B cell (primary cell): ENCODE data around the gene CCDC86. TPM values are rescaled to one million over a fixed set of nuclear protein-coding genes. Genes with fewer than 3 reads are reported as not detected.

ENCODE experiments used
- ATAC-seq: fragments of 200-7000 bp; cut with Tn5 transposase; one replicate; pipeline ENCODE4 v1.10.0; 2021; ENCODE audit warnings: low read depth, mild to moderate bottlenecking, moderate number of reproducible peaks, moderate library complexity
- CTCF ChIA-PET: fragments of 350-600 bp; sonication (Branson Sonifier 250); formaldehyde crosslinking; loops from one replicate; lab custom pipeline; 2021; ENCODE audit warnings: antibody characterized with exemption, inconsistent platforms; lab: Charles Lee
- POLR2A ChIA-PET: fragments of 350-600 bp; sonication (Branson Sonifier 250); formaldehyde crosslinking; loops from one replicate; lab custom pipeline; 2021; ENCODE audit warnings: antibody characterized with exemption; lab: Charles Lee
- DNase-seq: peaks from one replicate; pipeline ENCODE4 v3.0.0; 2013
- H2AFZ ChIP-seq: 2 replicates; pipeline ENCODE4 v1.6.1; 2012; ENCODE audit warnings: mild to moderate bottlenecking, low read depth, low read length; ENCODE audit not compliant: insufficient read depth, poor library complexity, severe bottlenecking
- H3K27ac ChIP-seq, 2 donors: 1 replicate in 1 of 2; 2 replicates in 1 of 2; pipeline ENCODE4 v1.5.1; 2012 to 2013; ENCODE audit warnings: low read length in 2 of 2, mild to moderate bottlenecking in 2 of 2, moderate library complexity in 1 of 2
- H3K27me3 ChIP-seq, 4 experiments: fragments of 200-600 bp in 1 of 4; sonication (generic) in 1 of 4; replicated peaks in 1 of 4; 1 replicate in 2 of 4; 2 replicates in 2 of 4; pipeline versions ENCODE4 v1.6.1 to v1.7.0; 2013 to 2016; ENCODE audit warnings: low read length in 3 of 4, mild to moderate bottlenecking in 2 of 4, mixed read lengths in 1 of 4, moderate library complexity in 1 of 4; ENCODE audit not compliant: insufficient read depth in 4 of 4, control insufficient read depth in 3 of 4; ENCODE audit errors: control extremely low read depth in 1 of 4
- H3K36me3 ChIP-seq, 2 experiments: replicated peaks in 1 of 2; 1 replicate in 1 of 2; 2 replicates in 1 of 2; pipeline versions ENCODE4 v1.6.1 to v1.7.1; 2013; ENCODE audit warnings: low read length in 1 of 2; ENCODE audit not compliant: insufficient read depth in 2 of 2, control insufficient read depth in 1 of 2; ENCODE audit errors: control extremely low read depth in 1 of 2, extremely low read depth in 1 of 2
- H3K4me1 ChIP-seq, 2 donors: fragments of 200-600 bp in 1 of 2; sonication (generic) in 1 of 2; 1 replicate in 1 of 2; 2 replicates in 1 of 2; pipeline versions ENCODE4 v1.5.1 to v1.6.1; 2013 to 2017; ENCODE audit warnings: low read length in 2 of 2; ENCODE audit not compliant: control insufficient read depth in 2 of 2, insufficient read depth in 2 of 2
- H3K4me2 ChIP-seq: replicated peaks from 2 replicates; pipeline ENCODE3; 2012; ENCODE audit warnings: mild to moderate bottlenecking, low read depth, low read length; ENCODE audit not compliant: poor library complexity, severe bottlenecking
- H3K4me3 ChIP-seq, 5 experiments: fragments of 200-600 bp in 1 of 5; sonication (generic) in 1 of 5; 1 replicate in 3 of 5; 2 replicates in 2 of 5; pipeline versions ENCODE4 v1.5.1 to v1.7.0; 2011 to 2016; ENCODE audit warnings: low read length in 4 of 5, mild to moderate bottlenecking in 4 of 5, low read depth in 2 of 5, control low read depth in 1 of 5, moderate library complexity in 1 of 5; ENCODE audit not compliant: insufficient read depth in 1 of 5; ENCODE audit errors: control extremely low read depth in 1 of 5, extremely low read depth in 1 of 5
- H3K79me2 ChIP-seq: fragments of 200-600 bp; sonication (generic); one replicate; pipeline ENCODE4 v1.6.0; 2016; ENCODE audit warnings: low read length; ENCODE audit not compliant: control insufficient read depth, insufficient read depth
- H3K9ac ChIP-seq: fragments of 200-600 bp; sonication (generic); 2 replicates; pipeline ENCODE4 v1.6.1; 2017; ENCODE audit warnings: mild to moderate bottlenecking, low read length, moderate library complexity
- H3K9me3 ChIP-seq, 3 donors: one replicate each; pipeline versions ENCODE4 v1.6.1 to v1.7.1; 2013; ENCODE audit warnings: low read length in 2 of 3; ENCODE audit not compliant: control insufficient read depth in 2 of 3, insufficient read depth in 1 of 3; ENCODE audit errors: control extremely low read depth in 1 of 3
- H4K20me1 ChIP-seq: 2 replicates; pipeline ENCODE4 v1.6.0; 2012; ENCODE audit warnings: mild to moderate bottlenecking, low read length; ENCODE audit not compliant: insufficient read depth, control insufficient read depth, poor library complexity, severe bottlenecking
- H3K27ac Mint-ChIP-seq: one replicate; pipeline ENCODE4 v1.8.0; 2021; ENCODE audit warnings: mixed read lengths
- H3K27me3 Mint-ChIP-seq: one replicate; pipeline ENCODE4 v1.8.0; 2021; ENCODE audit warnings: mixed read lengths
- H3K4me1 Mint-ChIP-seq: one replicate; pipeline ENCODE4 v1.8.0; 2021; ENCODE audit warnings: mixed read lengths
- H3K4me3 Mint-ChIP-seq: one replicate; pipeline ENCODE4 v1.8.0; 2021; ENCODE audit warnings: mixed read lengths
- H3K9me3 Mint-ChIP-seq: one replicate; pipeline ENCODE4 v1.8.0; 2022; ENCODE audit warnings: mixed read lengths; ENCODE audit not compliant: insufficient read depth
- EZH2 ChIP-seq: IDR thresholded peaks from 2 replicates; pipeline ENCODE4 v1.6.1; 2012; ENCODE audit warnings: borderline replicate concordance, low read depth, mild to moderate bottlenecking, moderate library complexity, low read length; ENCODE audit not compliant: insufficient read depth, poor library complexity, severe bottlenecking
- WGBS: methylation state at CpG from one replicate; pipeline ENCODE4 v1.1.5; 2013; ENCODE audit warnings: missing lambda C conversion rate; ENCODE audit not compliant: insufficient coverage; 5-methylcytosine and 5-hydroxymethylcytosine counted together
- intact Hi-C: fragments of 100-400 bp; cut with micrococcal nuclease; formaldehyde crosslinking; loops from one replicate; pipeline ENCODE4 v1.10.0; 2022
- polyA plus RNA-seq: library from polyadenylated mRNA; depleted of rRNA; stranded (reverse); fragments of >200 nt; gene quantifications from 2 replicates; pipeline ENCODE4 v1.2.3, GENCODE V29; 2012
- total RNA-seq, 2 donors: library from RNA; stranded (reverse); fragments of 120-200 nt in 1 of 2; gene quantifications; 1 replicate in 1 of 2; 2 replicates in 1 of 2; pipeline versions ENCODE4 v1.2.3 to v1.2.4, GENCODE V29; 2013 to 2022
- TF ChIP-seq, protein P1 (sequence below): fragments of 200-600 bp; IDR thresholded peaks from one replicate; pipeline ENCODE4 v1.8.0; 2022; ENCODE audit warnings: antibody characterized with exemption, mild to moderate bottlenecking

CCDC86 gene
- total and polyA plus RNA-seq, 2 donors (not counting 1 experiment from before 2014, with no cell fraction given): 10.5 to 12.4 TPM

DNA sequence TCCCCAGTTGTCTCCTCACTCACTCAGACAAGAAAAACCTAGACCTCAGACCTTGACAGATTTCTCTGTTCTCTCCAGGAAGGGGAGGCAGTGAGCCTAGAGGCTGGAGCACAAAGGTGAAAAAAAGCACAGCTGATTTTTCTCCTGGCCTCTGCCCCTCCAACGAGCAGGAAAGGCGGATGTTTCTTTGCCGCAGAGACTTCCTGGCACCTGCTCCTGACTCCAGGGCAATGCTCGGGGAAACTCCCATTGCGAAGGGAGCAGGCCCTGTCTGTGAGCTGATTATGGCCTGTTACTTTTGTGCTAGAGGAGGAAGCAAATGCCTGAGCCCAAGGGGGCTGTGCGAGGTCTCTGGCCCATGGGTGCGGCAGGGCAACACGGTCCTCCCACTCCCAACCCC is 31.3 kb upstream of the CCDC86 start:
- WGBS: 13% methylated on average over 7 of the region's 8 CpGs
- no peaks in the 10 kb centered on the region for H3K9me3 ChIP-seq
- no peak for TF ChIP-seq EZH2
- TF ChIP-seq, protein P1, sequence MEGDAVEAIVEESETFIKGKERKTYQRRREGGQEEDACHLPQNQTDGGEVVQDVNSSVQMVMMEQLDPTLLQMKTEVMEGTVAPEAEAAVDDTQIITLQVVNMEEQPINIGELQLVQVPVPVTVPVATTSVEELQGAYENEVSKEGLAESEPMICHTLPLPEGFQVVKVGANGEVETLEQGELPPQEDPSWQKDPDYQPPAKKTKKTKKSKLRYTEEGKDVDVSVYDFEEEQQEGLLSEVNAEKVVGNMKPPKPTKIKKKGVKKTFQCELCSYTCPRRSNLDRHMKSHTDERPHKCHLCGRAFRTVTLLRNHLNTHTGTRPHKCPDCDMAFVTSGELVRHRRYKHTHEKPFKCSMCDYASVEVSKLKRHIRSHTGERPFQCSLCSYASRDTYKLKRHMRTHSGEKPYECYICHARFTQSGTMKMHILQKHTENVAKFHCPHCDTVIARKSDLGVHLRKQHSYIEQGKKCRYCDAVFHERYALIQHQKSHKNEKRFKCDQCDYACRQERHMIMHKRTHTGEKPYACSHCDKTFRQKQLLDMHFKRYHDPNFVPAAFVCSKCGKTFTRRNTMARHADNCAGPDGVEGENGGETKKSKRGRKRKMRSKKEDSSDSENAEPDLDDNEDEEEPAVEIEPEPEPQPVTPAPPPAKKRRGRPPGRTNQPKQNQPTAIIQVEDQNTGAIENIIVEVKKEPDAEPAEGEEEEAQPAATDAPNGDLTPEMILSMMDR: no peak
- Mint-ChIP-seq H3K9me3 (no peaks in the 10 kb centered on the region), H3K27ac (no peak overlapping the region), H3K4me3 (no peak overlapping the region), H3K4me1 (no peaks in the 10 kb centered on the region), H3K27me3 (peaks cover 36% of the 10 kb centered on the region)
- no peak overlapping the region for H3K4me2 ChIP-seq
- H3K27ac ChIP-seq: no peak overlapping the region
- no peaks in the 10 kb centered on the region for H3K36me3 ChIP-seq
- DNase-seq (no peak), ATAC-seq (no peak)
- no peak overlapping the region for H3K9ac ChIP-seq
- no peaks in the 10 kb centered on the region for H3K79me2 ChIP-seq
- H4K20me1 ChIP-seq: no peaks in the 10 kb centered on the region
- no peak overlapping the region for H2AFZ ChIP-seq
- intact Hi-C loops: no loop called here
- no peaks in the 10 kb centered on the region for H3K27me3 ChIP-seq
- POLR2A ChIA-PET: no interaction called here
- no peak overlapping the region for H3K4me3 ChIP-seq
- CTCF ChIA-PET: no interaction called here
- no peaks in the 10 kb centered on the region for H3K4me1 ChIP-seq

DNA sequence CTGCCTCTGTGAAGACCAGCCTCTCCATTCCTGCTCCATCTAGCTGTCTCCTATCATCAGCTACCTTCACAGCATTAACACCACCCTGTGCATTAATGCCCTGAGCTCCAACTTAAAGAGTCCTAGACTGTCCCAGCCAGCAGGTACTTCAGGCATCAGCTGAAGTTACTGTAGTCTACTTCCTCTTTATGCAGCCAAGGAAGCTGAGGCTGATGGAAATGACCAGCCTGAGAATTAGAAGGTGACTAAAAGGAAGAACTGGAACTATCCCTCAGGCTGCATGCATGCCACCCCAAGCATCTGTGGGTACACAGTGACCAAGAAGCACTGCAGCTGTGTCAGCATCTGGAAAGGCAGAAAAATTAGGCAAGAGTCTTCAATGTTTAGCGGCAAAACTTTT is 28.6 kb upstream of the CCDC86 start:
- no peak overlapping the region for H2AFZ ChIP-seq
- no peak overlapping the region for H3K4me3 ChIP-seq
- ChIA-PET POLR2A (no interaction called here), CTCF (no interaction called here)
- H4K20me1 ChIP-seq: no peaks in the 10 kb centered on the region
- H3K27ac ChIP-seq: no peak overlapping the region
- ATAC-seq (no peak), DNase-seq (no peak)
- no peak for TF ChIP-seq EZH2
- TF ChIP-seq, protein P1: no peak
- H3K4me2 ChIP-seq: no peak overlapping the region
- H3K9me3 ChIP-seq: peaks cover 0 to 18% (median 12%) of the 10 kb centered on the region in 3 donors
- H3K36me3 ChIP-seq: no peaks in the 10 kb centered on the region
- Mint-ChIP-seq H3K4me1 (no peaks in the 10 kb centered on the region), H3K27me3 (peaks cover 24% of the 10 kb centered on the region), H3K27ac (no peak overlapping the region), H3K4me3 (no peak overlapping the region), H3K9me3 (peaks cover 6% of the 10 kb centered on the region)
- H3K27me3 ChIP-seq: peaks cover 0 to 3% (median 0%) of the 10 kb centered on the region in 4 experiments
- no peaks in the 10 kb centered on the region for H3K79me2 ChIP-seq
- WGBS: 79% methylated on average over 1 of the region's 1 CpG
- H3K9ac ChIP-seq: no peak overlapping the region
- H3K4me1 ChIP-seq: no peaks in the 10 kb centered on the region
- intact Hi-C loops: no loop called here
